K562 (cell line): ENCODE data around the gene EIF4E3.

Source experiments
- CEBPB ChIP-seq: fragments of 450-650 bp; IDR thresholded peaks from 2 replicates; pipeline ENCODE4 v1.6.1; 2016; ENCODE audit warnings: missing genetic modification characterization, missing compliant biosample characterization
- ETV5 ChIP-seq: sonication (generic); formaldehyde crosslinking; IDR thresholded peaks from 2 replicates; pipeline ENCODE4 v1.4.0; 2020; ENCODE audit warnings: low read depth, mild to moderate bottlenecking, missing genetic modification reagents
- TSC22D4 ChIP-seq: fragments of 450-650 bp; IDR thresholded peaks from 2 replicates; pipeline ENCODE4 v1.6.1; 2016; ENCODE audit warnings: missing genetic modification characterization, missing biosample characterization, control low read depth
- ZNF197 ChIP-seq: fragments of 200-800 bp; sonication (Bioruptor generic); IDR thresholded peaks from 2 replicates; pipeline ENCODE4 v1.6.1; 2016; ENCODE audit warnings: low read depth, missing genetic modification characterization, missing compliant biosample characterization
- ZNF274 ChIP-seq: IDR thresholded peaks from 2 replicates; pipeline ENCODE4 v1.6.1; 2011; ENCODE audit warnings: low read depth, mild to moderate bottlenecking, low read length, moderate library complexity, borderline replicate concordance
- ZNF512 ChIP-seq: IDR thresholded peaks from 2 replicates; pipeline ENCODE4 v1.6.1; 2016; ENCODE audit warnings: missing genetic modification characterization, missing compliant biosample characterization
- TF ChIP-seq, protein P1 (sequence below), 3 experiments: IDR thresholded peaks in 2 of 3; conservative IDR thresholded peaks in 1 of 3; 2 replicates each; pipeline ENCODE4 v1.5.1; 2011 to 2012; ENCODE audit warnings: low read length in 3 of 3, mild to moderate bottlenecking in 3 of 3, control low read depth in 2 of 3, improper control_type of control experiment in 1 of 3, inconsistent platforms in 1 of 3, low read depth in 1 of 3, mixed read lengths in 1 of 3, moderate library complexity in 1 of 3; ENCODE audit not compliant: insufficient read depth in 2 of 3

- TF ChIP-seq ZNF512 (tag), result no peak
- no peak for TF ChIP-seq ZNF197 (CRISPR knock-in tag)
- no peak for TF ChIP-seq ETV5 (CRISPR knock-in tag)
- TF ChIP-seq ZNF274, result no peak
- no peak for TF ChIP-seq CEBPB (tag)
- TF ChIP-seq TSC22D4, result no peak
- TF ChIP-seq, protein P1, sequence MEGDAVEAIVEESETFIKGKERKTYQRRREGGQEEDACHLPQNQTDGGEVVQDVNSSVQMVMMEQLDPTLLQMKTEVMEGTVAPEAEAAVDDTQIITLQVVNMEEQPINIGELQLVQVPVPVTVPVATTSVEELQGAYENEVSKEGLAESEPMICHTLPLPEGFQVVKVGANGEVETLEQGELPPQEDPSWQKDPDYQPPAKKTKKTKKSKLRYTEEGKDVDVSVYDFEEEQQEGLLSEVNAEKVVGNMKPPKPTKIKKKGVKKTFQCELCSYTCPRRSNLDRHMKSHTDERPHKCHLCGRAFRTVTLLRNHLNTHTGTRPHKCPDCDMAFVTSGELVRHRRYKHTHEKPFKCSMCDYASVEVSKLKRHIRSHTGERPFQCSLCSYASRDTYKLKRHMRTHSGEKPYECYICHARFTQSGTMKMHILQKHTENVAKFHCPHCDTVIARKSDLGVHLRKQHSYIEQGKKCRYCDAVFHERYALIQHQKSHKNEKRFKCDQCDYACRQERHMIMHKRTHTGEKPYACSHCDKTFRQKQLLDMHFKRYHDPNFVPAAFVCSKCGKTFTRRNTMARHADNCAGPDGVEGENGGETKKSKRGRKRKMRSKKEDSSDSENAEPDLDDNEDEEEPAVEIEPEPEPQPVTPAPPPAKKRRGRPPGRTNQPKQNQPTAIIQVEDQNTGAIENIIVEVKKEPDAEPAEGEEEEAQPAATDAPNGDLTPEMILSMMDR (IDR thresholded peaks at IDR 0.05 in 2 of 3, conservative IDR thresholded peaks at IDR 0.05 in 1 of 3; ENCODE audit: insufficient read depth in 2 of 3, low read depth in 1 of 3, low read length in 3 of 3), result no peak
These were observed 23.9 kb downstream of the EIF4E3 start for GRCh38 chr3:71701251-71701762.
